Stimulated activated CD4-positive, alpha-beta T cell treated with anti-CD3 and anti-CD28 coated beads, Interleukin-1b, Interleukin-23, amount 100 ng/mL, for 24 hours (primary cell): ENCODE data around the gene CACNG4.

Experiments used
- DNase-seq, 4 experiments: peaks; one replicate each; pipeline ENCODE4 v3.0.0-alpha.2; 2020; ENCODE audit warnings: low read depth in 4 of 4, low spot score in 1 of 4

Gene CACNG4

GRCh38 chr17:67016039-67016762, 51.7 kb downstream of the CACNG4 start:
- no peak for DNase-seq

GRCh38 chr17:67017910-67018309, 53.4 kb downstream of the CACNG4 start:
- DNase-seq = no peak

- no peak for DNase-seq
Measured at GRCh38 chr17:67018471-67019434, 54.2 kb downstream of the CACNG4 start.

- DNase-seq = no peak
Measured at GRCh38 chr17:67019809-67020208, 55.3 kb downstream of the CACNG4 start.

- no peak for DNase-seq
Measured at GRCh38 chr17:67020293-67020766, 55.8 kb downstream of the CACNG4 start.

- DNase-seq = no peak
Measured at GRCh38 chr17:67021196-67021595, 56.7 kb downstream of the CACNG4 start.

- no peak for DNase-seq
Measured at GRCh38 chr17:67021743-67022450, 57.4 kb downstream of the CACNG4 start.

GRCh38 chr17:67022451-67022810, 57.9 kb downstream of the CACNG4 start:
- DNase-seq = no peak

- no peak for DNase-seq
Measured at GRCh38 chr17:67024736-67025135, 60.2 kb downstream of the CACNG4 start.

GRCh38 chr17:67025216-67025792, 60.8 kb downstream of the CACNG4 start:
- no peak for DNase-seq

- no peak for DNase-seq
Measured at GRCh38 chr17:67026341-67026740, 61.8 kb downstream of the CACNG4 start.

GRCh38 chr17:67027031-67027628, 62.6 kb downstream of the CACNG4 start:
- no peak for DNase-seq

GRCh38 chr17:67030641-67031040, 66.1 kb downstream of the CACNG4 start:
- DNase-seq = no peak

GRCh38 chr17:67032382-67032781, 67.9 kb downstream of the CACNG4 start:
- no peak for DNase-seq

GRCh38 chr17:67032985-67033384, 68.5 kb downstream of the CACNG4 start:
- DNase-seq = no peak

GRCh38 chr17:67033613-67034012, 69.1 kb downstream of the CACNG4 start:
- no peak for DNase-seq

GRCh38 chr17:67035131-67036083, 70.9 kb downstream of the CACNG4 start:
- no peak for DNase-seq

GRCh38 chr17:67038861-67039365, 74.4 kb downstream of the CACNG4 start:
- no peak for DNase-seq

- DNase-seq = no peak
Measured at GRCh38 chr17:67040652-67041051, 76.1 kb downstream of the CACNG4 start.
